ENCODE data around the gene KCNG4.
A peak's percentile ranks its signal among the peaks of the same experiment; 100 is the strongest.

The KCNG4 gene

GRCh38 chr16:84181144-84181915, 58.5 kb downstream of the KCNG4 start:
- no peak for DNase-seq
- Mint-ChIP-seq H3K27me3 (no peaks in the 10 kb centered on the region), H3K27ac (no peak overlapping the region)

GRCh38 chr16:84180519-84181140, 59.2 kb downstream of the KCNG4 start:
- Mint-ChIP-seq H3K4me1 (peaks cover 18% of the 10 kb centered on the region), H3K27ac (no peak overlapping the region), H3K9me3 (no peaks in the 10 kb centered on the region), H3K36me3 (ENCODE audit: low read depth) (peaks cover 6% of the 10 kb centered on the region), H3K4me3 (no peak overlapping the region), H3K27me3 (no peaks in the 10 kb centered on the region)
- DNase-seq (no peak), ATAC-seq (no peak)

More at GRCh38 chr16:84181144-84181915, 58.5 kb downstream of the KCNG4 start:
- Mint-ChIP-seq H3K9me3 (no peaks in the 10 kb centered on the region), H3K4me1 (peaks cover 22% of the 10 kb centered on the region), H3K4me3 (no peak overlapping the region), H3K36me3 (ENCODE audit: low read depth) (peaks cover 6% of the 10 kb centered on the region)
- no peak for ATAC-seq

GRCh38 chr16:84179612-84180320, 60.0 kb downstream of the KCNG4 start:
- DNase-seq (no peak), ATAC-seq (no peak)
- H3K27me3 Mint-ChIP-seq = no peaks in the 10 kb centered on the region
- H3K27ac Mint-ChIP-seq = no peak overlapping the region
- no peaks in the 10 kb centered on the region for H3K9me3 Mint-ChIP-seq
- H3K36me3 Mint-ChIP-seq (ENCODE audit: low read depth) = peaks cover 6% of the 10 kb centered on the region
- no peak overlapping the region for H3K4me3 Mint-ChIP-seq
- H3K4me1 Mint-ChIP-seq = peaks cover 15% of the 10 kb centered on the region

- DNase-seq (no peak), ATAC-seq (no peak)
- Mint-ChIP-seq H3K9me3 (no peaks in the 10 kb centered on the region), H3K27me3 (no peaks in the 10 kb centered on the region), H3K4me1 (peaks cover 15% of the 10 kb centered on the region), H3K4me3 (no peak overlapping the region), H3K36me3 (ENCODE audit: low read depth) (peaks cover 6% of the 10 kb centered on the region), H3K27ac (no peak overlapping the region)
Measured at GRCh38 chr16:84178892-84179611, 60.8 kb downstream of the KCNG4 start.

GRCh38 chr16:84178146-84178765, 61.6 kb downstream of the KCNG4 start:
- Mint-ChIP-seq H3K36me3 (ENCODE audit: low read depth) (peaks cover 6% of the 10 kb centered on the region), H3K4me3 (no peak overlapping the region), H3K27ac (peak overlapping the region; percentile 79), H3K9me3 (no peaks in the 10 kb centered on the region), H3K27me3 (no peaks in the 10 kb centered on the region), H3K4me1 (peaks cover 15% of the 10 kb centered on the region)
- no peak for ATAC-seq
- no peak for DNase-seq

GRCh38 chr16:84177741-84178073, 62.1 kb downstream of the KCNG4 start:
- Mint-ChIP-seq H3K4me3 (no peak overlapping the region), H3K27me3 (no peaks in the 10 kb centered on the region), H3K4me1 (peaks cover 15% of the 10 kb centered on the region), H3K36me3 (ENCODE audit: low read depth) (peaks cover 4% of the 10 kb centered on the region), H3K27ac (peak overlapping the region; percentile 79), H3K9me3 (no peaks in the 10 kb centered on the region)
- ATAC-seq (peak; percentile 13), DNase-seq (no peak)

- Mint-ChIP-seq H3K4me3 (no peak overlapping the region), H3K9me3 (no peaks in the 10 kb centered on the region), H3K27ac (no peak overlapping the region), H3K36me3 (ENCODE audit: low read depth) (peaks cover 2% of the 10 kb centered on the region), H3K27me3 (no peaks in the 10 kb centered on the region), H3K4me1 (peaks cover 15% of the 10 kb centered on the region)
- DNase-seq (no peak), ATAC-seq (no peak)
Measured at GRCh38 chr16:84176192-84177053, 63.4 kb downstream of the KCNG4 start.

GRCh38 chr16:84175350-84176081, 64.3 kb downstream of the KCNG4 start:
- Mint-ChIP-seq H3K4me3 (no peak overlapping the region), H3K27ac (peak overlapping the region; percentile 44), H3K36me3 (ENCODE audit: low read depth) (no peaks in the 10 kb centered on the region), H3K4me1 (peaks cover 15% of the 10 kb centered on the region), H3K9me3 (no peaks in the 10 kb centered on the region), H3K27me3 (no peaks in the 10 kb centered on the region)
- DNase-seq (peak; percentile 62), ATAC-seq (peak; percentile 85)

- Mint-ChIP-seq H3K4me3 (no peak overlapping the region), H3K4me1 (peaks cover 15% of the 10 kb centered on the region), H3K27me3 (peaks cover 3% of the 10 kb centered on the region), H3K27ac (no peak overlapping the region), H3K9me3 (no peaks in the 10 kb centered on the region), H3K36me3 (ENCODE audit: low read depth) (no peaks in the 10 kb centered on the region)
- ATAC-seq = no peak
- DNase-seq = no peak
Measured at GRCh38 chr16:84174396-84174795, 65.4 kb downstream of the KCNG4 start.

- H3K4me3 Mint-ChIP-seq = no peak overlapping the region
- DNase-seq (no peak), ATAC-seq (no peak)
- peaks cover 16% of the 10 kb centered on the region for H3K27me3 Mint-ChIP-seq
- no peaks in the 10 kb centered on the region for H3K9me3 Mint-ChIP-seq
- no peak overlapping the region for H3K27ac Mint-ChIP-seq
- no peaks in the 10 kb centered on the region for H3K4me1 Mint-ChIP-seq
- H3K36me3 Mint-ChIP-seq (ENCODE audit: low read depth) = no peaks in the 10 kb centered on the region
Measured at GRCh38 chr16:84169765-84170310, 70.0 kb downstream of the KCNG4 start.

Measured in activated naive CD8-positive, alpha-beta T cell treated with anti-CD3 and anti-CD28 coated beads, Interleukin-2, amount 50 U/mL, for 24 hours (primary cell).